Measurements from ENCODE around the gene SNRNP40. TPM values are rescaled to one million over a fixed set of nuclear protein-coding genes. Genes with fewer than 3 reads are reported as not detected.

SNRNP40 gene
- total and polyA plus RNA-seq, 2 of the 13 experiments (the other 11 are each of a cell fraction or from before 2014, with no cell fraction given), result 51.0 to 147 TPM

DNA sequence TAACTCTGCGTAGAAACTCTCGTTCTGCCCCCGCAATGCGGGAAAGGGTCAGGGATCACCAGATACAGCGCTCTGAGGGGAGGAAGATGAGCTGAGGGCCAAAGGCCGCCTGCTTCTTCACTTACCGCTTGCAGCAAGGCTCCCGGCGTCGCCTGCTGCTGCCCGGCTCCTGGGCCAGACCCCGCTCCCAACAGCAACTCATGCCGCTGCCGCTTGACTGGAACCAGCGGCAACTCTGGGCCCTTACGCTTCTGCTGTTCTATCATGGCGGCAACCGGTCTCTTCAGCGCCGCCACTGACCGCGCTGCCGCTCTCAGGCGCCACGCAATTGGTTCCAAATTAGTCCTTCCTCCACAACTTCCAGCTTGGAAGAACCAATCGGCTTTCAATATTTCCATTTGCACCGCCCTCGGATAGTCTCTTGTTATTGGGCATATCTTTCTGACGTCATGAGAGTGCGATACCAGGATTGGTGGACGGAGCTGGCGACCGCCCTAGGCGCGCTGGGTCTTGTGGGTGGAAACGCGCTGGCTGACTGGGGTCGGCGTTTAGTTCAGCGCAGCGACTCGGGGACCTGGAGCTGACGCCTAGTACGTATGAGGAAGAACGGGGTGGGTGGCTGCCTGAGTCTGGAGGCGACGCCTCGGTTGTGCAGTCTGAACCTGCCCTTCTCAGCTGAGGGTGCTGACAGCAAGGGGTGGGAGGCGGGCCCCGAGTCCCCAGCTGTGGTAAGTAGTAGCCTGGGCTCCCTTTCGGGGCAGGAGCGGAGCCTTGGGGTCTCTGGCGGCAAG is at the start of gene SNRNP40, which contains the start of gene ZCCHC17 (continued):
- TF ChIP-seq, protein P1, sequence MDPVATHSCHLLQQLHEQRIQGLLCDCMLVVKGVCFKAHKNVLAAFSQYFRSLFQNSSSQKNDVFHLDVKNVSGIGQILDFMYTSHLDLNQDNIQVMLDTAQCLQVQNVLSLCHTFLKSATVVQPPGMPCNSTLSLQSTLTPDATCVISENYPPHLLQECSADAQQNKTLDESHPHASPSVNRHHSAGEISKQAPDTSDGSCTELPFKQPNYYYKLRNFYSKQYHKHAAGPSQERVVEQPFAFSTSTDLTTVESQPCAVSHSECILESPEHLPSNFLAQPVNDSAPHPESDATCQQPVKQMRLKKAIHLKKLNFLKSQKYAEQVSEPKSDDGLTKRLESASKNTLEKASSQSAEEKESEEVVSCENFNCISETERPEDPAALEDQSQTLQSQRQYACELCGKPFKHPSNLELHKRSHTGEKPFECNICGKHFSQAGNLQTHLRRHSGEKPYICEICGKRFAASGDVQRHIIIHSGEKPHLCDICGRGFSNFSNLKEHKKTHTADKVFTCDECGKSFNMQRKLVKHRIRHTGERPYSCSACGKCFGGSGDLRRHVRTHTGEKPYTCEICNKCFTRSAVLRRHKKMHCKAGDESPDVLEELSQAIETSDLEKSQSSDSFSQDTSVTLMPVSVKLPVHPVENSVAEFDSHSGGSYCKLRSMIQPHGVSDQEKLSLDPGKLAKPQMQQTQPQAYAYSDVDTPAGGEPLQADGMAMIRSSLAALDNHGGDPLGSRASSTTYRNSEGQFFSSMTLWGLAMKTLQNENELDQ (CRISPR knock-in tag; IDR thresholded peaks at IDR 0.05; ENCODE audit: borderline replicate concordance), result no peak
- TF ChIP-seq ZNF101 (CRISPR knock-in tag; IDR thresholded peaks at IDR 0.05; ENCODE audit: borderline replicate concordance, low read depth) (no peak), NRL (CRISPR knock-in tag; IDR thresholded peaks at IDR 0.05; ENCODE audit: borderline replicate concordance) (no peak), ZNF850 (CRISPR knock-in tag; conservative IDR thresholded peaks at IDR 0.05) (no peak), ATF7 (IDR thresholded peaks at IDR 0.05) (peak; percentile 96), ATF7 (CRISPR knock-in tag; IDR thresholded peaks at IDR 0.05) (no peak), FOXJ3 (CRISPR knock-in tag; IDR thresholded peaks at IDR 0.05; ENCODE audit: borderline replicate concordance) (no peak; the same call in 1 of the 2 replicates), ELF3 (CRISPR knock-in tag; IDR thresholded peaks at IDR 0.05) (no peak), CEBPB (IDR thresholded peaks at IDR 0.05; ENCODE audit: borderline replicate concordance, low read depth, low read length) (no peak), ARNT (IDR thresholded peaks at IDR 0.05) (no peak), ZEB1 (IDR thresholded peaks at IDR 0.05; ENCODE audit: insufficient replicate concordance, low read depth) (no peak), PCBP1 (IDR thresholded peaks at IDR 0.05; ENCODE audit: borderline replicate concordance, low read depth, low read length) (no peak), KLF11 (CRISPR knock-in tag; IDR thresholded peaks at IDR 0.05) (no peak), KLF16 (CRISPR knock-in tag; IDR thresholded peaks at IDR 0.05) (0 out of 4 replicates have a peak, but pooled peaks of 1 of the 2 experiments have one; percentile 41), ZFP36 (IDR thresholded peaks at IDR 0.05; ENCODE audit: borderline replicate concordance, low read depth, low read length, partially characterized antibody) (no peak), MYNN (CRISPR knock-in tag; IDR thresholded peaks at IDR 0.05; ENCODE audit: low read depth) (no peak), YEATS2 (CRISPR knock-in tag; IDR thresholded peaks at IDR 0.05; ENCODE audit: borderline replicate concordance) (peak; percentile 81), FOXM1 (CRISPR knock-in tag; IDR thresholded peaks at IDR 0.05) (no peak), ZBTB42 (CRISPR knock-in tag; IDR thresholded peaks at IDR 0.05) (no peak; the same call in 1 of the 2 replicates), SAP130 (CRISPR knock-in tag; IDR thresholded peaks at IDR 0.05; ENCODE audit: low read depth) (peak; percentile 79), NCOA2 (CRISPR knock-in tag; IDR thresholded peaks at IDR 0.05) (no peak), ZMYM3 (CRISPR knock-in tag; IDR thresholded peaks at IDR 0.05) (no peak; the same call in 1 of the 2 replicates), FIP1L1 (IDR thresholded peaks at IDR 0.05; ENCODE audit: borderline replicate concordance, insufficient read depth, low read depth, low read length) (no peak), ZBTB7B (CRISPR knock-in tag; IDR thresholded peaks at IDR 0.05) (peak; percentile 70), ZNF614 (CRISPR knock-in tag; IDR thresholded peaks at IDR 0.05; ENCODE audit: borderline replicate concordance) (0 out of 2 replicates have a peak, but pooled peaks have one; percentile 18)
- TF ChIP-seq, protein P2, sequence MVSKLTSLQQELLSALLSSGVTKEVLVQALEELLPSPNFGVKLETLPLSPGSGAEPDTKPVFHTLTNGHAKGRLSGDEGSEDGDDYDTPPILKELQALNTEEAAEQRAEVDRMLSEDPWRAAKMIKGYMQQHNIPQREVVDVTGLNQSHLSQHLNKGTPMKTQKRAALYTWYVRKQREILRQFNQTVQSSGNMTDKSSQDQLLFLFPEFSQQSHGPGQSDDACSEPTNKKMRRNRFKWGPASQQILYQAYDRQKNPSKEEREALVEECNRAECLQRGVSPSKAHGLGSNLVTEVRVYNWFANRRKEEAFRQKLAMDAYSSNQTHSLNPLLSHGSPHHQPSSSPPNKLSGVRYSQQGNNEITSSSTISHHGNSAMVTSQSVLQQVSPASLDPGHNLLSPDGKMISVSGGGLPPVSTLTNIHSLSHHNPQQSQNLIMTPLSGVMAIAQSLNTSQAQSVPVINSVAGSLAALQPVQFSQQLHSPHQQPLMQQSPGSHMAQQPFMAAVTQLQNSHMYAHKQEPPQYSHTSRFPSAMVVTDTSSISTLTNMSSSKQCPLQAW (CRISPR knock-in tag; IDR thresholded peaks at IDR 0.05), result peak; percentile 51; the same call in 1 of the 2 replicates

Data from HepG2 (cell line).